HepG2 (cell line): ENCODE measurements around the gene PCTP.

ENCODE experiments used
- EED ChIP-seq: sonication (generic); formaldehyde crosslinking; IDR thresholded peaks from 2 replicates; pipeline ENCODE4 v1.5.0; 2020; ENCODE audit warnings: mild to moderate bottlenecking, missing genetic modification reagents
- FIP1L1 ChIP-seq: fragments of 200-400 bp; formaldehyde crosslinking; IDR thresholded peaks from 2 replicates; pipeline ENCODE4 v1.6.1; 2018; ENCODE audit warnings: low read depth, mild to moderate bottlenecking, low read length, moderate library complexity, borderline replicate concordance; ENCODE audit not compliant: insufficient read depth
- POLR2A ChIP-seq, 2 experiments: IDR thresholded peaks; 2 replicates each; pipeline ENCODE4 v1.6.1; 2011; ENCODE audit warnings: low read depth in 2 of 2, low read length in 2 of 2, mild to moderate bottlenecking in 1 of 2, moderate library complexity in 1 of 2; ENCODE audit not compliant: insufficient read depth in 1 of 2
- SMARCE1 ChIP-seq: fragments of 450-650 bp; IDR thresholded peaks from 2 replicates; pipeline ENCODE4 v1.6.1; 2017; ENCODE audit warnings: borderline replicate concordance
- SP5 ChIP-seq: IDR thresholded peaks from 2 replicates; pipeline ENCODE4 v1.6.1; 2016; ENCODE audit warnings: low read depth, borderline replicate concordance
- TF ChIP-seq, protein P1 (sequence below): sonication (generic); formaldehyde crosslinking; IDR thresholded peaks from 2 replicates; pipeline ENCODE4 v1.5.0; 2020; ENCODE audit warnings: mild to moderate bottlenecking, missing genetic modification reagents, moderate library complexity

- TF ChIP-seq EED = no peak
- no peak for TF ChIP-seq SP5
- no peak for TF ChIP-seq FIP1L1
- TF ChIP-seq POLR2A (IDR thresholded peaks at IDR 0.05; ENCODE audit: insufficient read depth in 1 of 2, low read depth in 2 of 2, low read length in 2 of 2) = no peak
- TF ChIP-seq, protein P1, sequence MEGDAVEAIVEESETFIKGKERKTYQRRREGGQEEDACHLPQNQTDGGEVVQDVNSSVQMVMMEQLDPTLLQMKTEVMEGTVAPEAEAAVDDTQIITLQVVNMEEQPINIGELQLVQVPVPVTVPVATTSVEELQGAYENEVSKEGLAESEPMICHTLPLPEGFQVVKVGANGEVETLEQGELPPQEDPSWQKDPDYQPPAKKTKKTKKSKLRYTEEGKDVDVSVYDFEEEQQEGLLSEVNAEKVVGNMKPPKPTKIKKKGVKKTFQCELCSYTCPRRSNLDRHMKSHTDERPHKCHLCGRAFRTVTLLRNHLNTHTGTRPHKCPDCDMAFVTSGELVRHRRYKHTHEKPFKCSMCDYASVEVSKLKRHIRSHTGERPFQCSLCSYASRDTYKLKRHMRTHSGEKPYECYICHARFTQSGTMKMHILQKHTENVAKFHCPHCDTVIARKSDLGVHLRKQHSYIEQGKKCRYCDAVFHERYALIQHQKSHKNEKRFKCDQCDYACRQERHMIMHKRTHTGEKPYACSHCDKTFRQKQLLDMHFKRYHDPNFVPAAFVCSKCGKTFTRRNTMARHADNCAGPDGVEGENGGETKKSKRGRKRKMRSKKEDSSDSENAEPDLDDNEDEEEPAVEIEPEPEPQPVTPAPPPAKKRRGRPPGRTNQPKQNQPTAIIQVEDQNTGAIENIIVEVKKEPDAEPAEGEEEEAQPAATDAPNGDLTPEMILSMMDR (CRISPR knock-in tag) = no peak
- TF ChIP-seq SMARCE1 = no peak
Measured at GRCh38 chr17:55811536-55811935, 60.7 kb downstream of the PCTP start.
